ENCODE measurements around the gene PPFIA4.

PPFIA4 gene

DNA sequence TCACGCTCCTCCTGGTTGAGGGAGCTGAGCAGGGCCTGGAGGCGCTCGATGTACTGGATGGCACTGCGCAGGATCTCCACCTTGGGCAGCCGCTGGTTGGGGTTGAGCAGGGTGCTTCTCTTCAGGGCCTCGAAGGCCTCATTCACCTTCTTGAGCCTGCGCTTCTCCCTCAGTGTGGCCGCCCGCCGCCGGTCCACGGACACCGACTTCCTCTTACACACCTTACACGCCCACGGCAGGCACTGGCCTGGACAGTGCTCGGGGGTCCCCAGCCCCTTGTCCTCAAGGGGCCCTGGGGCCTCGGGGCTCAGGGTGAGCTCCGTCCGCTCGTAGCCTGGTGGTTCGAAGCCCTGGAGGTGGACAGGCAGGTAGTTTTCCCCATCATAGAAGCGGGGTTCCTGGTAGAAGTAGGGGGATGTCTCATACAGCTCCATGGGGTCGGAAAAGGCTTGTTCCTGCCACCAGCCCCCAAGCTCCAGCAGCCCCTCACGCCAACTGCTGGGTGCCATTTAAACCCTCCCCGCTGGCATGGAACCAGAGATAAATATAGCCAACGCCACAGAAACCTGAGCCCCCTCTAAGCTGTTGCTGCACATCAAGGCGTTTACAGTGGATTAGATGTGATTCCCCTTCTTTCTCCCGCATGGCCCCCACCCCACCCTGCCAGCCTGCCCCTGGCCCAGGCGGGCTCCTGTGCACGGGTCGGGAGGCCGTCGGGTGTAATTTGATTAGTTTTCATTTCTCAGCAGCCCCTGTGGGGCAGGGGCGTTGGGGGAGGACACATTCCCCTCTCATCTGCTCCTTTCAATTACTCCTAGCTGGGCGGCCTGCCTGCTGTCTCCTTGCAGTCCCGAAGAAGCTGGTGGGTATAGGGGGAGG is 59.5 kb downstream of the PPFIA4 start, which contains the start of gene MYOG:
Gene MYOG (minus strand): TSS at position 485 of the 879 bp plus-strand sequence. CDS start 51 bp downstream, at position 434.
- no peak for DNase-seq

DNA sequence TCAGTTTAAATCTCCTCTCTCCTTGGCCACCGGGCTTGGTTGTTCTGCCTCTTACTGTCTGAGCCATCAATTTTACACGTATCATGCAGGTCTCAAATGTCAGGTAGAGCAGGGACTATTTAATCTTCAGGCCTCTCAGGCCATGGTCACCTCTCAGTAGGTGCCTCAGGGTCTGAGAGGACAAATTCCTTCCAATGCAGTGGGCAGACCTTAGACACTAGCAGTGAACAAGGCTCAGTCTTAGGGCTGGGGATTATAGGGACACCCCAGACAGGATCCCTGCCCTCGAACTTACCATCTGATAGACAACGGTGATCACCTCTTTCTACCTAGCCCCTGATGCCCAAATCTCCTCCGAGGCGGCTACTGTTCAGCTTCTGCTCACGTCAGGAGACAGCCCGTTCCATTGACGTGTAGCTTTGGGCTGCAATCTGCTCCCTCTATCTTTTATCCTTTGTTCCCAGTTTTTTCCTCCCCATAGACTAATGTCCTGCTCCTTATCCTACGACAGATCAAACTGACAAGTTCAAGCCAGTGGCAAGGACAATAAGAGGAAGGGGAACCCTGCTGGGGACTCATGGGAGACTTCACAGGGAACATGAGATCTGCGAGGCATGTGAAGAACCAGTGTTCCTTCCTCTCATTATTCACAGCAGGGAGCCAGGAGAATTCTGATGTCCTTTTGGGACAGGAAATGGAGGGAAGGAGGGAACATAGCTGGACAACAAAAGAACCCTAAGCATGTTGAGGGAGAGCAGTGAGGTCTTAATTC is 60.9 kb downstream of the PPFIA4 start:
- no peak for DNase-seq

DNA sequence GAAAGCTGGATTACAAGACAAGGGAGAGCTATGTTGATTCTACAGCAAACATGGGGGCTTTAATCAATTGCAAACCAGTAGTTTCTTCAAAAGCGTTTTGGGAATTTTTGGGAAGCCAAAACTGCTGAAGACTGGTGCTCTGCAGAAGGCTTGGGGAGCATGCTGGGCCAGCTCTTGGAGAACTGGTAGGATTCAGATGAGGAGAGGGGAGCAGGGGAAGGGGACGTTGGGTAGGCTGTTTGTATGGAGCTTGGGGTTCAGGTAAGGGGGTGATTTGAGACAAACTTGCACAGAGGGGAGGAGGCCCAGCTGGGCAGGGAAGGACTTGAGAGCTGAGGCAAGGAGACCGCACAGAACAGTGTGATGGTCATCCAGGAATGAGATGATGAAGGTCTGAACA is 62.1 kb downstream of the PPFIA4 start:
- no peak for DNase-seq

DNA sequence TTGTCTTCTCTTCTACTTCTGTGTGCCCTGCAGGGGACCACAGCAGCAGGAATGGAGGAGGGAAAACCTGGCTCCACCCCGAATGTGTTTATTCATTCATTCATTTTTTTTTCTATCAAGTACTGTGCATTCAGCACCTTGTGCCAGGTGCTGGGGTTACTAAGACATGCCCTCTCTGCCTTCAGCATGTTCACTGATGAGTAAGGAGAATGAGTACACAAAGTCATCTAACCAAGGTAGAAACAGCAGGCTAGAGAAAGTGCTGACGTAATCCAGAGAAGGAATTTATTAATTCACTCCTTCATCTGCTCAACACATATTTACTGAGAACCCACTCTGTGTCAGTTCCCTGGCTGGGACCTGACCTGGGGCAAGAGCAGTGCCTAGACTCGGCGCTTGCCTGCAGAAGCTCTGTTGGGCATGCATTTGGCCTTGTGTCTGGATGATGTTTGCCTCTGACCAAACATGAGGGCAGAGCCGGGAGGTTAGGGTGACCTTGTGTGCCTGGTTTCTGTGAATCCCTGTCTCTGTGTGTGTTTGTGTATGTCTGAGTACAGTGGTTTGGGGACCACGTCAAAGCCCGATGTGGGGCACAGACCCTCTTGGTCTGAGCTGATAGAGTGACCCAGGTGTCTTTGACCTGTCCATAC is 62.8 kb downstream of the PPFIA4 start:
- DNase-seq: no peak

DNA sequence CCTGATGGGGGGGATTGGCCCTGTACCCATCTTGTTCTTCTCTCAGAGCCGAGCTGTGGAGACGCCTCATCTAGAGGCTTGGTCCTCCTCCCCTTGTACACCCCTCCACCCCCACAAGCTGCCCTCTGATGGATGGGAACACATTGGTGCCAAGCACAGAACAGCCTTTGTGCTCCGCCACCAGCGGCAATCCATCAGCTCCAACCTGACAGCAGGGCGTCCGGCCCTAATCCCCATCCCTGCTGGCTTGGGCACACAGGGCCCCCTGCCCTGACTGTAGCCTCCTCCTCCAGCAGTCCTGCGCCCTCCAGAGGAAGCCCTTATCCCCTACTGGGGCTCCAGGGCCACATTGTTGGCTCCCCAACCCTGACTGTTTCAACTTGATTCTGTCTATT is 63.4 kb downstream of the PPFIA4 start:
- DNase-seq: no peak

DNA sequence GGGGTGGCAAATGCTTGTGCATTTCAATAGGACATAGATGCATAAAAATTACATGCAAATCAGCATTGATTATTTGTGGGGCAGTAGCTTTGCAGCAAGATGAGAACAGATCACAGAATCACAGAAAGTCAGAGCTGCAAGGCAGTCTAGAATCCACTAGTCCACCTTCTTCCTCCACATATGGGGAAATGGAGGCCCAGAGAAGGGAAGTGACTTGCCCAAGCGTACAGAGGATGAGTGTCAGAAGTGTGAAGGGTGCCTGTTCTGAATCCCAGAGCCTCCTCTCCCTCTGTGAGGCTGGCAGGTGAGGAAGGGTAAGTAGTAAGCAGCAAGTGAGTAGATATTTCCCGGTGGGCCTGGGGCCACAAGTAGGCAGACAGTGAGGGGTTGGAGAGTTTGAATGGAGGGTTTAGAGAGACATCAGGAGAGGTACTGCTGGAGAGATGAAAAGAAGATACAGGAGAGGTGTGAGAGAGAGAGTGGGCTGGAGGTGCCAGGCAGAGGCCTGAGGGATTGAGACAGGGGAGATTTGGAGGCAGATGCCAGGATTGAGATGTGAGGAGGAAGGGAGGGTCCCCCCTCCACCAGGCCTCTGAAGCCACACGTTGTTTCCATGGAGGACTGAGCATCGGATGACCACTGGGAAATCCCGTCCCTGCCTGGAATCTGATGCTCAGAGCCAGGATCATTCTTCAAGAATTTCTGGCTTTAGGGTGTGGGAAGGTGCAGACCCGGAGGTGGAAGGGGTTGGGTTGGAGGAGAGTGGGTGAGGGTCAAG is 64.3 kb downstream of the PPFIA4 start:
- DNase-seq: no peak

DNA sequence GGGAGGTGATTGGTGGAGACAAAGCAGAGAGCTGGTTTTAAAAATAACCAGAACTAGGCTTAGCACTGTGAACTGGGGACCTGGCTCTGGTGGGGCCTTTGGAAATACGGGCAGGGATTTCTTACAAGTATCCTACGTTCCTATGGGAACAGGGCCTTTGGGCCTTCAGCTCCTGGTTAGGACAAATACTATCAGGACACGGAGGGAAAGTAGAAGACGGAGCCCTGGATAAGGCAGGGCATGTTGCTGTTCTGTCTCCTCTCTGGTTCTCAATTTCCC is 64.8 kb downstream of the PPFIA4 start:
- DNase-seq: no peak

DNA sequence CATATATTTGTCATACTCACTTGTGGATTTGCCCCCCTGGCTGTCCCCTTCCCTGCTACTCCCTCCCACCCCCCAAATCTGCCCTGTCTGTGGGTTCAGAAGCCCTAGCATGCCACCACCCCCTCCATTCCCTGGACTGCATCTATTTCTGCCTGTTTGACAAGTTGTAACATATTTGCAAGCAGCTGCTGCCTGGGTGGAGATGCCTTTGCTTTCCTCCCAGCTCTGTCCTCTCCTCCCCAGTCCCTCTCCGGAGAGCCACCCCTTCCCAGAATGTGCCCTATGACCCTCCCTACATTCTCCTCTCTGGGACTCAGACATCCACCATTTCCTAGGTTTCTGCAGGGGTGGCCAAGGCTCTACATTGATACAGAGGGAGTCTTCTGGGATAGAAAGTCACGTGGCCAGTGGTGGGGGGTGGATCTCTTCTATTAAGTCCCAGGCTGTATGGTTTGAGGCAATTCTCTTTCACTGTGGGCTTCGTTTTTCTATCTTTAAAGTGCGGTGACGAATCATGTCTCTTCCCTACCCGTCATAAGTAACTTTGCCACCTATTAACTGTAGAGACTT is 65.6 kb downstream of the PPFIA4 start:
- DNase-seq: no peak

DNA sequence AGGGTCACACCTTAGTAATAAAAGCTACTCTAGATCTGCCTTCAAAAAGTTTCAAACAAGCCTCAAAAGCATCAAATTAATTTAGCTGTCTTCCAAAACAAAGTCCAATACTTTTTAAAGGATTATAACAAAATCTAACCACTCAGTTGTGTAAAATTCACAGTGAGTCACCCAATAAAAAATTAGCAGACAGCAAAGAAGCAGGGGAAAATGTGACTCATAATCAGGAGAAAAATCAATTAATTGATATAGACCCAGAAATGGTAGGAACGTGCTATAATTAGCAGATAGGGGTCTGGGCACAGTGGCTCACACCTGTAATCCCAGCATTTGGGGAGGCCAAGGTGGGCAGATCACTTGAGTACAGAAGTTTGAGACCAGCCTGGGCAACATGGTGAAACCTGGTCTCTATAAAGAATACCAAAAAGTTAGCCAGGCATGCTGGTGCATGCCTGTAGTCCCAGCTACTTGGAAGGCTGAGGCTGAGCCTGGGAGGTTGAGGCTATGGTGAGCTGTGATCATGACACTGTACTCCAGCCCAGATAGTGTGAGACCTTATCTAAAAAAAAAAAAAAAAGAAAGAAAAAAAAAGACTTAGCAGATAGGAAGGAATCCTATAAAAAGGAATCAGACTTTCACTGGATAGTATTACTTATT is 67.6 kb downstream of the PPFIA4 start:
- no peak for DNase-seq

DNA sequence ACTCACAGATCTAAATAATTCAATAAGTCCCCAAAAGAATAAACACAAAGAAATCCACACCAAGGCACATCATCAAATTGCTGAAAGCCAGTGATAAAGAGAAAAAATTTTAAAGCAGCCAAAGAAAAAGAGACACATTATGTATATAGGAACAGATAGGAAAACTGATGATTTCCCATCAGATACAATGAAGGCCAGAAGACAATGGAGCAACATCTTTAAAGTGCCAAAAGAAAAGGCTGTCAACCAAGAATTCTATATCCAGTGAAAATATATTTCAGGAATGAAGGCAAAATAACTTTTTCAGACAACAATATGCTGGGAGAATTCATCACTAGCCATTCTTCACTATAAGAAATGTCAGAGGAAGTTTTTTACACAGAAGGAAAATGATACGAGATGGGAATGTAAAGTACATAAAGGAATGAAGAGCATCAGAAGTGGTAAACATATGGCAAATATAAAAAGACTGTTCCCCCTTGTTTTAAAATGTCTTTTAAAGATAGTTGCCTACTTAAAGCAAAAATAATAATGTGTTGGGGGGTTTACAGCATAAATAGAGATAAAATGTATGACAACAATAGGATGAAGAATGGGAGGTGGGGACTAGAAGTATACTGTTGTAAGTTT is 68.9 kb downstream of the PPFIA4 start:
- no peak for DNase-seq

DNA sequence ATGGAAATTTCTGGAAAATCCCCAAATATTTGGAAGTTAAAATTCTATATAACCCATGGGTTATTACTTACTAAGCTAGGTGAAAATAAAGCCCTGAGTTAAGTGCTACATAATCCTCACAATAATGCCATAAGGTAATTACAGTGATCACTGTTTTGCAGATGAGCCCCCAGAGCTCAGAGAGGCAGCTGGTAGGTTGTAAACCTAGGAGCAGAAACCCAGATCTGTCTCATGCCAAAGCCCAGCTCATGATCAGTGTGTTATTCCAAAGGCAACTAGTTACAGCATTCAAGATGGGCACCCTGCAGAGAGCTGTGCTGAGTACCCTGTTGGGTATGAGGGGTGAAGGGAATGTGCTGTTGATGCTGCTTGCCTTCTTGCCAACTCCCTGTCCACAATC is 70.3 kb downstream of the PPFIA4 start:
- DNase-seq: no peak

DNA sequence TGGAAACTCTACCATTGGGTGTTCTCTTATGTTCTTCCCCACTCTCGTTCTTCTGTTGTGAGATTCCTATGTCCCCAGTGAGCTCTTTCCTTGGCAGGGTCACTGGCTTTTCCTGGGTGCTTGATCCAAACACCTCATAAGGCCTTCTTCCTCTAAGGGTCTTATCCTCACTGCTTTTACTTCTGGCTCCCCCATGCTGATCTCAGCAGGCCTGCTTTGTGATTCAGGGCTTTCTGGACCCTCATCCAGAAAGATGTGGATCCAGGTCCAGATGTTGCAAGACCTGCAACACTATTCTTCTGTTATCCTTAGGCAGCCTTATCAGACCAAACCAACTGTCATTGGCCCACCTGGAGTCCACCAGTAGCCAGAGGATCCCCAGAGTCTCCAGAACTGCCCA is 70.7 kb downstream of the PPFIA4 start:
- no peak for DNase-seq

DNA sequence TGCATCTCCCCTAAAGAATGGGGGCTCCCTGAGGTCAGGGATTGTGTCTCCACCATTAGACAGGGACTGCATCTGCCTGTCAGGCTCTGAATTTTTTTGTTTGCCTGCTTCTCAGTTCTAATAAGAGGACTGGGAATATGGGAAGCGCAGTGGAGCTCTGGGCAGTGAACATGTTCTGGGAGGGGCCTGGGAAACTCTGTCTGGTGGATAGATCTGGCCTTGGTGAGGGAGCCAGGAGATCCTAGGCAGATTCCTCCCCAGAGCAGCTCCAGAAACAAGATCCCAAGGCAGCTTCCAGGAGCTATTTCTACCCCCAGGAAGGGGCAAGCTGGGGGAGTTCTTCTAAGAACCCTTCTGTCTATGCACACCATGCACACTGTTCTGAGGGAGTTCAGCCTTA is 72.2 kb downstream of the PPFIA4 start:
- DNase-seq: no peak

DNA sequence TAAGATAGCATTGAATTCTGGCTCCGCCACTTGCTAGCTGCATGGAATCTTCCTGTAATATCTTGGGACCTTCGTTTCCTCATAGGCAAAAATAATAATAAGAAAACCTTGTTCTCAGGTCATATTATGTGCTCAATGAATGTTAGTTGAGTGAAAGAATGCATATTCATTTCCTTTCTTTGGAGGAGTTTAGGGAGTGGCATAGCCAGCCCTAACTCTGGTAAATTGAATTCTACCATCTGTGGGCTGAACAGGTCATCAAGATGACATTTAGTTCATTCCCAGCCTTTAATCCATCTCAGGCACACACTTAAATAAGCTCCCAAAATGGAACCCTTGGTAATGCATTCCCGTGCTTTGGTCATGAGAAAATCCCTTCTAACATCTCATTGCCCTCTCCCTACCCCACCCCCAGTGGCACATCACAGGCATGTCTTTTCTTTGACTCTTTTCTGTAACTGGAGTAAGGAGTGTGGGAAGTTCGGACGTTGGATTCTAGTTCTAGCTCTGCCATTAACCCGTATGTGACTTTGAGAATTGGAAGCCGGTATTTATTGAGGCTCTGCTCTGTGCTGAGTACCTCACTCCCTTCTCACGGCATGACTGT is 72.7 kb downstream of the PPFIA4 start:
- DNase-seq: no peak

DNA sequence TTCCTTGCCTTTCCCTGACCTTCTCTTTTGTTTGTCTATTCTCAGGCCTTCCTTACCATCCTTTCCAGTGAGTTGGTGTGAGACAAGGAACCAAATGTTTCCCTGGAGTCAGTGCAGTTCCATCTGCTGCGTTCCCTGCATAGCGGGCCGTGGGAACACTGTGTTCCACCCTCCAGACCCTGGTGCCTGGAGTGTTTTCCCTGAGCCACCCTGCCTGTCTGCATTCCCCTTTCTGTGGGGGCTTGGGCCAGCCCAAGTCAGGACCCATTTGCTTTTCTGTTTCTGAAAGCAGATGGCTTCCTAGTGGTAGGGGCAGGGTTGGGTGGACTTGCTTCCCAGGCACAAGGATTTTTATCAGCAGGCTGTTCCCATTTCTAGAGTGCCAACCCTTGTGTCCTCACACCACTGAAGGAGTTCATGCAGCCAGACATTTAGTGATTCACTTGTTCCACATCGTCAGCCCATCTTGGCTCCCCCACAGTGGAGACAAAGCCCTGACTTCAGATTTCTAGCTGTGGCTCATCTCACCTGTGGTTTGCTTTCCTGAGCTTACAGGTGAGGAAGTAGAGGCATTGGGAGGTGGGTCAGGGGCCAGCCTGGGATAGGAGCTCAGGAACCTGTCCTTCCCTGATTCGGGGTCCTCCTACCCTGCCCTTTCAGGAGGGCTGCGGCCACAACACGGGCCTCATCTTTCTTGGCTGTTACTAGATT is 73.7 kb downstream of the PPFIA4 start:
- no peak for DNase-seq

DNA sequence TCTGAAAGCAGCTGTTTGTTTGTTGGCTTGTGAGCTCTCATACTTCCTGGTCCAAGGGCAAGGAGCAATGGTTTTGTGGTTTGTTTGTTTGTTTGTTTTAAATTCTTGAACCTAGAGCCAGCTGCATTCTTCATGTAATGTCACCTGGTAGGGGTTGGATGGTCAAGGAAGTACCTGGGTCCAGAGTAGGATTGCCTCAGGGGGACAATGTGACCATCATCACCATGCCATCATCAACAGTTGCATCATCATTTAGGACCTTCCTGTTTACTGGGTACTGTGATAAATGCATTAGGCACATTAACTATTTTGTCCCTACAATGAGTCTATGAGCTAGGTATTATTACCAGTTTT is 74.2 kb downstream of the PPFIA4 start:
- no peak for DNase-seq

DNA sequence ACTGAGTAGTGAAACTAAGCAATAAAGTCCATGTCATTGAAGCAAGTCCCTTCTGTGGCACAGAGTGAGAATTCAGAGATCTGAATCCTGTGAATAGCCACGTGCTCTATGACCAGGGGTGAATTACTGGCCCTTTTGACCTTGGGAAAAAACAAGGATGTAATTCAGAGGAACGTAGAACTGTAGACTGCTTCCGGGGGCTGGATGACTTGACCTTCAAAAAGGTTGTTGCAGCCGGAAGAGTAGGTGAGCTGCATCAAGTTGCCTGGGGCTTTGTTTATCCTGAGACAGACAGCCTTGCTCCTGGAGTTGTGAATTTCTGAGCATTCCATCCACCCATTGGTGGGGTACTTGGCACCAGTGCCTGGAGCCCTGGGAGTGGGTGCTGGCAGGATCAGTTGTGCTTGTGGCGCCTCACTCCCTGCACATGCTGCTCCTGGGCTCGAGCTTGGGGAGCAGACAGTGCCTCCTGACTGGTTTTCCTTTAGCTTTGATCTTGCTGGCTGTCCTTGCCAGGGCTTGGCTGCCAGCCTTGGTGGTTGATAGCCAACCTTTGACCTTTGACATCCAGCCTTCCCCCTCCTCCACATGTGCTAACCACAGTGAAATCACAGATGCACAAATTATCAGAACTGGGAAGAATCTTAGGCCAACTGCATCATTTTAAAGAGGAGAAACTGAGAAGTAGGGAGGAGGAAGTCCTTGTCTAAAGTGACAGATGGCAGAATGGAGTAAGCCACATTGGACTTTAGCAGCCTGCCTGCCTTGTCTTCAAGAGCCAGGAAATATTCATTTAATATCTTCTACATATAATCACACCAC is 75.7 kb downstream of the PPFIA4 start:
- peak; percentile 26 for DNase-seq

DNA sequence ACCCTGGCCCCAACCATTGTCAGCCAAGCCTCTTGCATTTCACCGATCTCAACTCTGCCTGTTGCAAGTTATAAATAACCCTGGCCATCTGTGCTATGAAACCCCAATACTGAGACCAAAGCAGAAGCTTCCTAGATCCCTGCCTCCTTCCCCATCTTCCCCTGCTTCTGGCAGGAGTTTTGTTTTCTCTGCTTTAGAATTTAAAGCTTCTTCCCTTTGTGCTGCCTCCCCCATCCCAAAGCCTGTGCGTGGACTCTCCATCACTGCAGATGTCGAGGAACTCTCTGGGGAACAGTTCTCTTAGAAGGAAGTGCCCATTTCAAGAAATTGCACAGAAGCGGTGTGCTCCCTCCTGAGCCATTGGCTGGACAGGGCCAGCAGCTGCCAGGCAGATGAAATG is 76.9 kb downstream of the PPFIA4 start:
- DNase-seq: no peak

DNA sequence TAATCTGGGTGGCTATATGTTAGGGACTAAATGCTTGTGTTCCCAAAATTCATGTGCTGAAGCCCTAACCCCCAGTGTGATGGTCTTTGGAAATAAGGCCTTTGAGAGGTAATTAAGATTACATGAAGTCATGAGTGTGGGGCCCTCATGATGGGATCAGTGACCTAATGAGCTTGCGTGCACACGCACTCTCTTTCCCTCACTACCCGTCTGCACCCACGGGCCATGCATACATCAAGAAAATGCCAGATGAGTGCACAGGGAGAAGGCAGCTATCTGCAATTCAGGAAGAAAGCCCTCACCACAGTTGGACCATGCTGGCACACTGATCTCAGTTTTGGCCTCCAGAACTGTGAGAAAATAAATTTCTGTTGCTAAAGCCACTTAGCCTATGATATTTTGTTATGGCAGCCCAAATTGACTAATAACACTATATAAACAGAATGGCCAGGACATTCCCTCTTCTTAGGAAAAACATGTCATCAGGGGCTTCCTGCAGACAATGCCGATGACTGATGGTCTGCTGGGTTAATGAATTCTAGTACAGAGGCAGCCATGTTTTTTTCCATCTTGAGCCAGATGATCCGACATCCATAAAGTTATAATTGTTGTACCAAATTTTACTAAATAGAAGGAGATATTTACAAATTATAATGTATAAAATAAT is 77.7 kb downstream of the PPFIA4 start:
- DNase-seq: no peak
